Peyer's patch (tissue), 4 donors: Measurements from ENCODE around the gene PCDHGB6. TPM values are rescaled to one million over a fixed set of nuclear protein-coding genes. Genes with fewer than 3 reads are reported as not detected.

ENCODE experiments used
- DNase-seq, 3 donors: peaks; one replicate each; pipeline ENCODE4 v3.0.0-alpha.2; 2017 to 2019
- H3K27ac ChIP-seq, 4 donors: fragments of 200-600 bp; sonication (generic); one replicate each; pipeline ENCODE4 v1.5.1; 2016 to 2019
- H3K27me3 ChIP-seq, 2 donors: fragments of 200-600 bp; sonication (generic); one replicate each; pipeline ENCODE4 v1.5.1; 2019
- H3K36me3 ChIP-seq, 3 donors: fragments of 200-600 bp; sonication (generic); one replicate each; pipeline ENCODE4 v1.5.1; 2016 to 2019
- H3K4me1 ChIP-seq, 4 donors: fragments of 200-600 bp; sonication (generic); one replicate each; pipeline ENCODE4 v1.5.1; 2016 to 2019
- H3K4me3 ChIP-seq, 4 donors: fragments of 200-600 bp; sonication (generic); 1 replicate in 3 of 4; 2 replicates in 1 of 4; pipeline ENCODE4 v1.5.1; 2016 to 2019; ENCODE audit warnings: mild to moderate bottlenecking in 1 of 4
- H3K9me3 ChIP-seq, 4 donors: fragments of 200-600 bp; sonication (generic); one replicate each; pipeline ENCODE4 v1.5.1; 2016 to 2019; ENCODE audit warnings: mild to moderate bottlenecking in 1 of 4
- CTCF ChIP-seq, 6 experiments: fragments of 450-650 bp in 4 of 6; fragments of 200-600 bp in 2 of 6; sonication (generic) in 1 of 6; IDR thresholded peaks; one replicate each; pipeline ENCODE4 v1.5.1; 2017 to 2019; ENCODE audit warnings: antibody characterized with exemption in 6 of 6, mild to moderate bottlenecking in 3 of 6, moderate library complexity in 1 of 6
- POLR2A ChIP-seq, 2 donors: fragments of 450-650 bp; IDR thresholded peaks; one replicate each; pipeline ENCODE4 v1.5.1; 2017; ENCODE audit warnings: antibody characterized with exemption in 2 of 2, mild to moderate bottlenecking in 2 of 2, moderate library complexity in 2 of 2
- total RNA-seq, 4 donors: library from RNA; depleted of rRNA; stranded (reverse); fragments of >200 nt; gene quantifications; one replicate each; pipeline ENCODE4 v1.1.0, GENCODE V29; 2016

Gene PCDHGB6
- total RNA-seq, 4 donors from 2014 or later, result 1.1 to 7.4 (median 3.3) TPM

- TF ChIP-seq POLR2A (IDR thresholded peaks at IDR 0.05) (no peak), CTCF (IDR thresholded peaks at IDR 0.05) (no peak)
- Histone ChIP-seq H3K4me3 (no peak overlapping the region), H3K4me1 (no peaks in the 10 kb centered on the region), H3K9me3 (peaks cover 0 to 44% (median under 1%) of the 10 kb centered on the region in 4 donors), H3K27me3 (no peaks in the 10 kb centered on the region), H3K27ac (no peak overlapping the region), H3K36me3 (no peaks in the 10 kb centered on the region)
- DNase-seq, result no peak
Measured at GRCh38 chr5:141437221-141437620, 29.4 kb downstream of the PCDHGB6 start.

GRCh38 chr5:141439411-141440141, 31.8 kb downstream of the PCDHGB6 start:
- Histone ChIP-seq H3K36me3 (no peaks in the 10 kb centered on the region), H3K27me3 (no peaks in the 10 kb centered on the region), H3K4me3 (no peak overlapping the region), H3K4me1 (no peaks in the 10 kb centered on the region), H3K27ac (no peak overlapping the region), H3K9me3 (peaks cover 0 to 31% (median 0%) of the 10 kb centered on the region in 4 donors)
- DNase-seq, result no peak
- TF ChIP-seq CTCF (IDR thresholded peaks at IDR 0.05), result no peak
- TF ChIP-seq POLR2A (IDR thresholded peaks at IDR 0.05), result no peak

- Histone ChIP-seq H3K27ac (no peak overlapping the region), H3K9me3 (peaks cover 0 to 37% (median 0%) of the 10 kb centered on the region in 4 donors), H3K36me3 (no peaks in the 10 kb centered on the region), H3K4me1 (no peaks in the 10 kb centered on the region), H3K27me3 (no peaks in the 10 kb centered on the region), H3K4me3 (no peak overlapping the region)
- TF ChIP-seq CTCF (IDR thresholded peaks at IDR 0.05) (no peak), POLR2A (IDR thresholded peaks at IDR 0.05) (no peak)
- DNase-seq, result no peak
Measured at GRCh38 chr5:141440341-141440740, 32.5 kb downstream of the PCDHGB6 start.

- no peaks in the 10 kb centered on the region for H3K36me3 ChIP-seq
- H3K4me3 ChIP-seq, result no peak overlapping the region
- DNase-seq, result no peak
- H3K27ac ChIP-seq, result no peak overlapping the region
- no peaks in the 10 kb centered on the region for H3K27me3 ChIP-seq
- H3K4me1 ChIP-seq, result no peaks in the 10 kb centered on the region
- TF ChIP-seq CTCF (IDR thresholded peaks at IDR 0.05), result no peak
- TF ChIP-seq POLR2A (IDR thresholded peaks at IDR 0.05), result no peak
- H3K9me3 ChIP-seq, result peaks cover 0 to 34% (median 0%) of the 10 kb centered on the region in 4 donors
Measured at GRCh38 chr5:141441571-141442170, 33.9 kb downstream of the PCDHGB6 start.

Other genes starting within 250 kb of the PCDHGB6 start
- under 1 TPM in 2 of 4 donors, not detected in 2; 0.53 to 0.54 TPM for gene PCDHB7, start 235.4 kb upstream of the PCDHGB6 start, total RNA-seq
- not detected for gene PCDHB8, start 230.2 kb upstream of the PCDHGB6 start, total RNA-seq
- gene PCDHB16, start 225.6 kb upstream of the PCDHGB6 start, total RNA-seq, result 1 to 10 TPM in 1 of 4 donors, under 1 TPM in 2, not detected in 1; 0.35 to 5.8 (median 0.40) TPM
- gene PCDHB9, start 220.9 kb upstream of the PCDHGB6 start, total RNA-seq, result 1 to 10 TPM in 1 of 4 donors, under 1 TPM in 3; 0.18 to 1.7 (median 0.39) TPM
- under 1 TPM in 3 of 4 donors, not detected in 1; 0.54 to 0.83 (median 0.76) TPM for gene PCDHB10, start 215.7 kb upstream of the PCDHGB6 start, total RNA-seq
- 1 to 10 TPM in 1 of 4 donors, under 1 TPM in 1, not detected in 2; 0.27 to 2.8 TPM for gene PCDHB11, start 208.4 kb upstream of the PCDHGB6 start, total RNA-seq
- 1 to 10 TPM in 1 of 4 donors, under 1 TPM in 3; 0.35 to 4.1 (median 0.88) TPM for gene PCDHB12, start 199.3 kb upstream of the PCDHGB6 start, total RNA-seq
- under 1 TPM; 0.13 to 0.83 (median 0.32) TPM for gene PCDHB13, start 194.1 kb upstream of the PCDHGB6 start, total RNA-seq
- gene PCDHB14, start 184.7 kb upstream of the PCDHGB6 start, total RNA-seq, result 1 to 10 TPM in 1 of 4 donors, under 1 TPM in 2, not detected in 1; 0.19 to 1.1 (median 0.54) TPM
- under 1 TPM in 2 of 4 donors, not detected in 2; 0.27 to 0.35 TPM for gene PCDHB15, start 162.6 kb upstream of the PCDHGB6 start, total RNA-seq
- 1 to 10 TPM; 1.1 to 4.1 (median 2.9) TPM for gene SLC25A2, start 104.0 kb upstream of the PCDHGB6 start, total RNA-seq
- gene TAF7, start 87.2 kb upstream of the PCDHGB6 start, total RNA-seq, result 10 to 100 TPM; 42.2 to 80.0 (median 47.5) TPM
- 1 to 10 TPM in 1 of 4 donors, not detected in 3; 1.7 TPM for gene PCDHGA1, start 77.5 kb upstream of the PCDHGB6 start, total RNA-seq
- 1 to 10 TPM in 2 of 4 donors, under 1 TPM in 1, not detected in 1; 0.57 to 1.7 (median 1.1) TPM for gene PCDHGA2, start 69.3 kb upstream of the PCDHGB6 start, total RNA-seq
- gene PCDHGA3, start 64.2 kb upstream of the PCDHGB6 start, total RNA-seq, result 1 to 10 TPM in 1 of 4 donors, under 1 TPM in 2, not detected in 1; 0.40 to 1.7 (median 0.76) TPM
- under 1 TPM in 3 of 4 donors, not detected in 1; 0.27 to 0.53 (median 0.47) TPM for gene PCDHGB1, start 57.9 kb upstream of the PCDHGB6 start, total RNA-seq
- 1 to 10 TPM in 2 of 4 donors, under 1 TPM in 2; 0.27 to 3.3 (median 0.81) TPM for gene PCDHGA4, start 53.0 kb upstream of the PCDHGB6 start, total RNA-seq
- gene PCDHGB2, start 48.0 kb upstream of the PCDHGB6 start, total RNA-seq, result 1 to 10 TPM; 1.2 to 5.8 (median 1.6) TPM
- 10 to 100 TPM in 1 of 4 donors, 1 to 10 TPM in 2, under 1 TPM in 1; 0.94 to 10.7 (median 1.7) TPM for gene PCDHGA5, start 43.9 kb upstream of the PCDHGB6 start, total RNA-seq
- gene PCDHGB3, start 37.8 kb upstream of the PCDHGB6 start, total RNA-seq, result 1 to 10 TPM; 1.6 to 5.0 (median 2.0) TPM
- gene PCDHGA6, start 34.1 kb upstream of the PCDHGB6 start, total RNA-seq, result 1 to 10 TPM in 2 of 4 donors, under 1 TPM in 2; 0.70 to 4.1 (median 1.0) TPM
- gene PCDHGA7, start 25.3 kb upstream of the PCDHGB6 start, total RNA-seq, result 1 to 10 TPM in 2 of 4 donors, under 1 TPM in 2; 0.35 to 2.5 (median 0.95) TPM
- 1 to 10 TPM; 1.1 to 3.3 (median 1.9) TPM for gene PCDHGB4, start 20.3 kb upstream of the PCDHGB6 start, total RNA-seq
- 1 to 10 TPM in 2 of 4 donors, under 1 TPM in 2; 0.35 to 2.5 (median 1.1) TPM for gene PCDHGA8, start 15.4 kb upstream of the PCDHGB6 start, total RNA-seq
- 1 to 10 TPM; 2.3 to 9.1 (median 2.9) TPM for gene PCDHGB5, start 10.1 kb upstream of the PCDHGB6 start, total RNA-seq
- 10 to 100 TPM in 1 of 4 donors, 1 to 10 TPM in 3; 1.9 to 17.3 (median 4.0) TPM for gene PCDHGA9, start 5.2 kb upstream of the PCDHGB6 start, total RNA-seq
- gene PCDHGA10, start 5.0 kb downstream of the PCDHGB6 start, total RNA-seq, result 1 to 10 TPM; 3.2 to 7.7 (median 4.2) TPM
- 1 to 10 TPM; 4.0 to 5.8 (median 4.3) TPM for gene PCDHGB7, start 9.7 kb downstream of the PCDHGB6 start, total RNA-seq
- gene PCDHGA11, start 13.0 kb downstream of the PCDHGB6 start, total RNA-seq, result 1 to 10 TPM; 1.1 to 5.0 (median 2.4) TPM
- 10 to 100 TPM in 1 of 4 donors, 1 to 10 TPM in 3; 1.4 to 12.4 (median 4.7) TPM for gene PCDHGA12, start 22.5 kb downstream of the PCDHGB6 start, total RNA-seq
- gene PCDHGC3, start 67.9 kb downstream of the PCDHGB6 start, total RNA-seq, result 10 to 100 TPM; 10.2 to 29.7 (median 16.7) TPM
- gene PCDHGC4, start 77.0 kb downstream of the PCDHGB6 start, total RNA-seq, result 10 to 100 TPM in 1 of 4 donors, 1 to 10 TPM in 3; 1.7 to 11.3 (median 5.3) TPM
- 1 to 10 TPM in 1 of 4 donors, under 1 TPM in 2, not detected in 1; 0.67 to 1.4 (median 0.95) TPM for gene PCDHGC5, start 81.1 kb downstream of the PCDHGB6 start, total RNA-seq
- gene DIAPH1, start 211.0 kb downstream of the PCDHGB6 start, total RNA-seq, result 100 to 1,000 TPM in 2 of 4 donors, 10 to 100 TPM in 2; 98.2 to 115 (median 102) TPM
- gene HDAC3, start 228.8 kb downstream of the PCDHGB6 start, total RNA-seq, result 10 to 100 TPM; 31.2 to 55.6 (median 47.9) TPM
- gene RELL2, start 229.0 kb downstream of the PCDHGB6 start, total RNA-seq, result 10 to 100 TPM in 3 of 4 donors, 1 to 10 TPM in 1; 8.0 to 13.2 (median 10.6) TPM
- gene FCHSD1, start 243.4 kb downstream of the PCDHGB6 start, total RNA-seq, result 100 to 1,000 TPM in 1 of 4 donors, 10 to 100 TPM in 3; 19.8 to 116 (median 45.7) TPM